DMS79 treated with DMSO at 0.1 percent for 48 hours (cell line): ENCODE data around the gene NTNG2.
A peak's percentile ranks its signal among the peaks of the same experiment; 100 is the strongest.
"Not testable (repeated sequence)": the region's sequence is repeated elsewhere in the genome, so short reads cannot be mapped to it uniquely, and the experiment has no call there.

Experiments used
- DNase-seq: peaks from one replicate; lab custom pipeline; 2025; lab: John Stamatoyannopoulos, UW

Gene NTNG2

DNA sequence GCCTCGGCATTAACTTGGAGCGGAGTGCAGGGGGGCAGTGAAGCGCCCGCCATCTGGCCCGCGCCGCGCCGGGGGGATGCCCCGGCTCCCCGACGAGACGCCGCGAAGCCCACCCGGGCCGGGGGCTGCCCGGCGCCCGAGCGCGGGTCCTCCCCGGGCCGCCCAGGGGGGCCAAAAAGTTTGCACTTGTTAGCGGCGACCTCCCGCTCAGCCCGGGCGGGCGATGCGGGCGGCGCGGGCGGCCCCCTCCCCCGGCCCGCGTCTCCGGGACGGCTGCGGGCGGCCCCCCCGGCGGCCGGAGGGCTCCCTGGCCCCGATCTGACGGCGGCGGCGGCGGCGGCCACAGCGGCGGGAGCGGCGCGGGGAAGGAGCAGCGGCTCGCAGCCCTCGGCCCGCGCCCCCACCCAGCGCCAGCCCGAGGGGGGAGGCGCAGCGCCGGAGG is at the start of gene NTNG2:
Gene NTNG2 (plus strand): TSS at position 316 of the 442 bp plus-strand sequence. CDS start 4,774 bp downstream, outside the sequence.
- DNase-seq, result no peak

- DNase-seq, result no peak
These were observed 47.7 kb upstream of the NTNG2 start for GRCh38 chr9:132114102-132114707.

GRCh38 chr9:132116583-132116982 is 45.3 kb upstream of the NTNG2 start:
- no peak for DNase-seq

DNA sequence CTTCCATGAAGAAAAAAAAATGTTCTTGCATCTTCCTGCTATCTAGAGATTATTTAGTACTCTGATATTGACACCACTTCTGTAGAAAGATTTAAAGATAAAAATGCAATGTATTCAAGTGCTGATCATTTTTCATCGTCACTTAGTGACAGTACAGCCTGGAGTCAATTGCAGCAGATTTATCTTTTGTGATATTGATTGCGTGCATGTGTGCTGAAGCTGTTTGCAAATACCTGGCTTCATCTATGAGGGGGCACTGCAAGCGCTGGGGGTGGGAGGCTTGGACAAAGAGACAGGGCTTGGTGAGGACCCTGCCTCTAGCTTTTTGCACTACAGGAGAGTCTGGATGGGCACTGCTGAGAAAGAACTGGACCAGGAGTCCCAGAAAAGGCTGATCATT is 44.2 kb upstream of the NTNG2 start:
- DNase-seq, result no peak

DNA sequence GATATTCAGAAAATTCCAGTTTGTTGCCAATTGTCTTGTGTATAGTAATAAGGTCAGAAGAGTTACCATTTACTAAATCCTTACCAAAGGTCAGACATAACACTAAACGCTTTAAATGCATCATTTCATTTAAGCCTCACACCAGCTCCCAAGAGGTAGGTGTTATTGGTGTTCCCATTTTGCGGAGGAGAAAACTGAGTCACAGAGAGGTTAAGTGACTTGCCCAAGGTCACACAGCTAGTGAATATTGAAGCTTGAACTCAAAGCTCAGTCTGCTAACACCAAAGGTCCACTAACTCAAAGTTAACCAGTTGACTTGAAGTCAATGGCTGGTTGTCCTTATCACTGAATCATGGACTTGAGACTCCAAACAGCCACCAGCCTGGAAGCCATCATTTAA is 40.8 kb upstream of the NTNG2 start:
- DNase-seq, result no peak

DNA sequence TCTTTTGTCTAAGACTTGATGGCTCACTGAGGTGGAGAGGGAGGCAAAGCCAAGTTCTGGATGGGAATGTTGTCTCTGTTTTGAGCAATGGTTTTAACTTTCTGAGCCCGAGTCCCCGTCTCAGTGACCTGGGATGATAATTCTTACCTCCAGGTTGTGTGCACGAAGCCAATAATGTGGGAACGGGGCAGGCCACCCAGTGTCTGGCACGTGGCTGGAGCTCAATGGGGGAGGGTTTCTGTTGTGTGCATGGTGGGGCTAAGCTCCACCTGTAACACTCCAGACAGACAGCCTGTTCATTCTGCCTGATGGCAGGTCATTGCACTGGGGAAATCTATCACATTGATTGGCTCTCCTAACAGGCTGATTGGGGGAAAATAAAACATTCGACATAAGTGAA is 37.1 kb upstream of the NTNG2 start:
- DNase-seq, result no peak

GRCh38 chr9:132125361-132125760 is 36.5 kb upstream of the NTNG2 start:
- no peak for DNase-seq

- DNase-seq, result no peak
These were observed 35.7 kb upstream of the NTNG2 start for GRCh38 chr9:132125944-132126679.

- no peak for DNase-seq
These were observed 35.1 kb upstream of the NTNG2 start for GRCh38 chr9:132126680-132127236.

- DNase-seq, result no peak
These were observed 33.8 kb upstream of the NTNG2 start for GRCh38 chr9:132127888-132128534.

DNA sequence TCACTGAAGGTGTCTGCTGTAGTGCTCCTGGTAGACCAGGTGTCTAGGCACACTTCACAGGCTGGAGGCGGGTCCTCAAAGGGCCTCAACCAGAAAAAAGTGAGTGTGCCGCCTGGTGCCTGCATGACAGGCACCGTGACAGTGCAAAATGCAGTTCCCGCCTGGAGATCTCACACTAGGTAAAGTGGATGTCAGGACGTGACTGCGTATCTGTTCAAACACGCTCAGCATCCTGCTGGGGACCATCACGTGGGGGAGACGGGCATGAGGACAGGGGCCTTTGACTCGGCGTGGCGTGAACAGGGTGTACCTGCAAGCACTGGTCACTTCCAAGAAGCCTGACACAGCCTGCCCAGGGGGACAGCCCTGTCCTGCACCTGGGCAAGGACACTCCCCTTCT is 32.3 kb upstream of the NTNG2 start:
- no peak for DNase-seq

DNA sequence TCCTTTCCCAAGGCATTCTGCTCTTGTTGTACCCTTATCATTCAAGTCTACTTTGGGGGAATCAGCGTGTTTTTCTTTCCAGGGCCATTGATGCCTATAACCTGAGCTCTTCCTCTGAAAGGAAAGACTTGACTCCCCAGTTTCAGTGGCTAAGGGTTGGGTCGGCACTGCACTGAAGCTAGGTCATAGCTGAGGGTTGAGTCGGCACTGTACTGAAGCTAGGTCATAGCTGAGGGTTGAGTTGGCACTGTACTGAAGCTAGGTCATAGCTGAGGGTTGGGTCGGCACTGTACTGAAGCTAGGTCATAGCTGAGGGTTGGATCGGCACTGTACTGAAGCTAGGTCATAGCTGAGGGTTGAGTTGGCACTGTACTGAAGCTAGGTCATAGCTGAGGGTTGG is 27.8 kb upstream of the NTNG2 start:
- not testable (repeated sequence) for DNase-seq

DNA sequence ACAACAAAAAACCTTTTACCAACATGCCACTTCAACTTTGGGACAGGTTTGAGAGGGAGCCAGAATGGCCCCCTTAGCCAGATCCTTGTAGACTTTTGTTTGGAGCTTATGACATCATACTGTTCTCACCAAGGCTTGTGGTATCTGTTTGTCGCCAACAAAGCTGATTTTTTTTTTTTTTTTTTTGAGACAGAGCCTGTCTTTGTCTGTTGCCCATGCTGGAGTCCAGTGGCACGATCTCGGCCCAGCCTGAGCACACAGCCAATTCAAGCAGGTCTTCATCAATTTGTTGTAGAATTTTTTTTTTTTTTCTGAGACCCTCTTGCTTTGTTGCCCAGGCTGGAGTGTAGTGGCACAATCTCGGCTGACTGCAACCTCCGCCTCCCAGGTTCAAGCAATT is 26.4 kb upstream of the NTNG2 start:
- DNase-seq, result no peak

- DNase-seq, result no peak
These were observed 25.6 kb upstream of the NTNG2 start for GRCh38 chr9:132136151-132136780.

- DNase-seq, result peak; percentile 85
These were observed 20.4 kb upstream of the NTNG2 start for GRCh38 chr9:132141344-132141947.

- no peak for DNase-seq
These were observed 19.8 kb upstream of the NTNG2 start for GRCh38 chr9:132141948-132142594.

GRCh38 chr9:132142924-132143323 is 18.9 kb upstream of the NTNG2 start:
- no peak for DNase-seq

GRCh38 chr9:132143359-132143758 is 18.5 kb upstream of the NTNG2 start:
- no peak for DNase-seq

DNA sequence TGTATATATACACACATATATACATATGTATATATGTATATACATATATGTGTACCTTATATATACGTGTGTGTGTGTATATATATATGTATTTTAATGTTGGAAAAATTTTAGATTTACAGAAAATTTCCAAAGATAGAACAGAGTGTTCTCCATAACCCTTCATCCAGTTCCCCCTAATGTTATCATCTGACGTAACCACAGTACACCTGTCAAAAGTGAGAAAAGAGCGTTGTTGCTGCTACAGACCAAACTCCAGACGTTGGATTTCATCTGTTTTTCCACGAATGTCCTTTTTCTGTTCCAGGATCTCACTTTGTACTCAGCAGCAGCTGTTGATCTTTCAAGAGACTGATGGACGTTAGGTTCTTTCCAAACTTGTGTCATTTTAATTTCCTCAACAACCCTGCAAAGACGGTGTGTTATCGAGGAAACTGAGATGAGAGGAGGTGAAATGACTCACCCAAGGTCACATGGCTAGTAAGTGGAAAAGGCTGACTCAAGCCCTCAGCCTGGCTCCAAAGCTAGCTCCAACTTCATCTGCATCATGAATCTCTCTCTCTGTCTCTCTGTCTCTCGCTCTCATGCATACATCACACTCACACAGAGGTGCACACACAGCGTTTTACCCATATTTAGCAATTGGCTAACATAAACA is 17.0 kb upstream of the NTNG2 start:
- DNase-seq, result no peak

- no peak for DNase-seq
These were observed 15.8 kb upstream of the NTNG2 start for GRCh38 chr9:132146039-132146438.

- DNase-seq, result no peak
These were observed 15.3 kb upstream of the NTNG2 start for GRCh38 chr9:132146575-132146974.
